Measurements from ENCODE around the gene SCIMP.
"Not testable (repeated sequence)": the region's sequence is repeated elsewhere in the genome, so short reads cannot be mapped to it uniquely, and the experiment has no call there.

Gene SCIMP

DNA sequence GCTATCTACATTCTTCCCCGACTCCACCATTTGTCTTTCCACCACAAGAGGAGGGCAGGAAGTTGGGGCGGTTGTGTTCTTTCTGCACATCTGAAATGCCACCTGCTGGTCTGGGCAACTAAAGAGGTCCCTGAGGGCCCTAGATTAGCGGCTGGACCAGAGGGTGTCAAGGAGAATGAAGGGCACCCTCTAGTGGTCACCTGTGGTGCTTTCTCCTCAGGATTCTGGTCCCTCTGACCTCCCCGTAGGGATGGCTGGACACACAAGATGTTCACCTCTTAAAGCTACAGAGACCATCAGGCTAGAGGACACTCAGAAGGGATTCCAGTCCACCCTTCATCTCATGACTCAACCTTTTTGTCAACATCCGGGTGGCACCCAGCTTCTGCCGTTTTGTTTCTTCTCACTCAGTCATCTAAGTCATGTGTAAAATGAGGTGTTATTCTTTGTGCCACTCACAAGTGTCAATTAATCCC lies 2.9 kb upstream of the SCIMP start:
- DNase-seq (ENCODE audit: low read depth) = peak; percentile 33

- DNase-seq (ENCODE audit: low read depth) = no peak
Observed at GRCh38 chr17:5236938-5237540, 2.4 kb upstream of the SCIMP start.

DNA sequence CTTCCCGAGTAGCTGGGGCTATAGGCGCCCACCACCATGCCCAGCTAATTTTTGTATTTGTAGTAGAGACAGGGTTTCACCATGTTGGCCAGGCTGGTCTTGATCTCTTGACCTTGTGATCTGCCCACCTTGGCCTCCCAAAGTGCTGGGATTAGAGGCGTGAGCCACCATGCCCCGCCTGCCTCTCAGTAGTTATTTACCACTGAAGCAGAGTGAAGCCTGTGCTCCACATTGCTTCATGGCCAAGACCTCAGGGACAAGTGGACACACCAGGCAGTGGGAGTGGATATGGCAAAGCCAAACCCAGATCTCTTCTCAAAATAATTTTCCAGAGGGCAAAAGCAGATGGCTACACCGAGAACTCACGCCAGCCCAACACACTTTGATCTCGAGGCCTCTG lies 1.2 kb downstream of the SCIMP start:
- not testable (repeated sequence) for DNase-seq (ENCODE audit: low read depth)

GRCh38 chr17:5226940-5227878 lies 7.5 kb downstream of the SCIMP start:
- no peak for DNase-seq (ENCODE audit: low read depth)

DNA sequence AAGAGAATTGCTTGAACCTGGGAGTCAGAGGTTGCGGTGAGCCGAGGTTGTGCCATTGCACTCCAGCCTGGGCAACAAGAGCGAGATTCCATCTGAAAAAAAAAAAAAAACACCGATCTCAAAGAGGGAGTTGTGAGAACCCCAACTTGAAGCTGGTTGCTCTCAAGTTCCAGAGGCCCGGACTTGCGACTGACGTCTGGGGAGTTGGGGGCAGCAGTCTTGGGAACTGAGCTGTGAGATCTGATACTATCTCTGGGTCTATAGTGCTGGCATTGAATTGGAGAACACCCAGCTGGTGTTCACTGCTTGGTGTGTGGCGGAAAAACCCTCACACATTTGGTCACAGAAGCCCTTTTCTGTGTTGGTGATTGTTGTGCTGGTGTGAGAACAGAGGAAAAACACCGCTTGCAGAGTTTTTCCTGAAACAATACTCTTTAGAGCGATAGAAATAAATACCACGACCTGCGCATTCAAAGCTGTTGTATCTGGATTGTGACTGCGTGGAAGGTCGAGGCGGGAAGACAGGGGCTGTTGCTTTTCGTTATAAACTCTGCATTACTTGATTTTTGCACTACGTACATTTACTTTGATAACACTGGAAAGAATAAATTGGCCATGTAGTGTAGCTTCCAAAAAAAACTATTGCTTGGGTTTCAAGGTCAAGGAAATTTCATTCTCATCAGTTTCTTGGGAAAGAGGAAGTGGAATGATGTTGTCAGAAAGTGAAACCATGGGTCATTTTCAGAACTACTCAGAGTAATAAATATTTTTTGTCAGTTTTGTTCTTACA lies 8.8 kb downstream of the SCIMP start:
- DNase-seq (ENCODE audit: low read depth) = no peak

- not testable (repeated sequence) for DNase-seq (ENCODE audit: low read depth)
Observed at GRCh38 chr17:5221912-5222311, 12.7 kb downstream of the SCIMP start.

GRCh38 chr17:5220074-5220473 lies 14.6 kb downstream of the SCIMP start:
- DNase-seq (ENCODE audit: low read depth) = no peak

GRCh38 chr17:5219536-5219935 lies 15.1 kb downstream of the SCIMP start:
- DNase-seq (ENCODE audit: low read depth) = no peak

- DNase-seq (ENCODE audit: low read depth) = not testable (repeated sequence)
Observed at GRCh38 chr17:5217562-5217961, 17.1 kb downstream of the SCIMP start.

DNA sequence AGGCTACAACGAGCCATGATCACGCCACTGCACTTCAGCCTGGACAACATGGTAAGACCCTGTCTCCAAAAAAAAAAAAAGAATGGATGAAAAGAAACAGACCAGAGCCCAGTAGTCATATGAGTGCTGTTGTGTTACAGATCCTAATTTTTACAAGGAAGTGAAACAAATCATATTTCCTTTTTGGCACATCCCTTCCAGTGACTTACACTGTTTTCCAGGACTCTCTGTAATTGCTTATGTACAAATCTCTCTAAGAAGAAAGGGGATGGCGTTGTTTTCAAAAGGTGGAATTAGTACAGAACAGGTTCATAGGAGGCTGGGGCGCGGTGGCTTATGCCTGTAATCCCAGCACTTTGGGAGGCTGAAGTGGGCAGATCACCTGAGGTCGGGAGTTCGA lies 23.2 kb downstream of the SCIMP start:
- no peak for DNase-seq (ENCODE audit: low read depth)

DNA sequence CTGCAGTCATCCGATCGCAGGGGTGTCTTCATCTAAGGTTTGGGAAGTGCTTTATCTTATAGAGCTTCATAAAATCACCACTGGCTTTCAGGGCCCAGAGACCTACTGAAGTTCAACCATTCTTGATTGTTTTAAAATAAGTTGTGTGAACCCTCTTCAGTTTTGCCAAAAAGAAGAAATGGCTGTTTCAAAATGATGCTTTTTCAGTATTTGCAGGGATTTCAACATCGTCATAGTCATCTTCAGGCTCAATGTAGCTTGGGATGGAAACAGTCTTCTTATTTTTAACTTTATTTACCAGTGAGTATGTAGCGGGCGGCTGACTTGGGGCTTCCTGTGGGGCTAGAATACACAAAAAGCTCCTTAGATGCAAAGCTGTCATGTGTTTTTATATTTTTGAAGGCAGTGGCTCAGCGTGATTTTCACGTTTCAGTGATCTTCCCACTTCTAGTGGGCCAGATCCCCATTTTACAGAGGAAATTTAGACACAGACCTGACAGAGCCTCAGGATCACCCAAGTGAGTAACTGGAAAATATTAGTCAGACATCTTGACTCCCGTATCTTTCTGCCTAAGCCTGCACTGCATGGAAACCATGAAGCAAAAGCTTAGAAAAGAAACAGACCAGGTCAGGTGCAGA lies 23.9 kb downstream of the SCIMP start:
- DNase-seq (ENCODE audit: low read depth) = no peak

DNA sequence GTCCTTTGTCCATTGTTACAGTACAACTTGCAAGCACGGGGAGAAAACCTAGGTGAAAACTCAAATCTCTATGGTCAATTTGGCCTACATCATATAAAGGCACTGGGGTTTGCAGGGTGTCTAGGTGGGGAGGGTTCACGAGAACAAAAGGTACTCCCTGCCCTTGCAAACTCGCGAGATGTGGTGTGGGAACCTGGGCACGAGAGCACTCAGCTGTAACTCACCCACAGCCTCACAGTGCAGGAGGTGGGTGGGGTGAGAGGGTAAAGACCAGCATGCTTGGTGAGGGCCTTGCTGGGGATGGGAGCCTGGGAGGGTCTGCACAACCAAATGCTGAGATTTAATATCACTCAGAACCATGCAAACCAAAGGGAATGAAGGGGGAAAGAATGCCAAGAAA lies 24.6 kb downstream of the SCIMP start:
- no peak for DNase-seq (ENCODE audit: low read depth)

DNA sequence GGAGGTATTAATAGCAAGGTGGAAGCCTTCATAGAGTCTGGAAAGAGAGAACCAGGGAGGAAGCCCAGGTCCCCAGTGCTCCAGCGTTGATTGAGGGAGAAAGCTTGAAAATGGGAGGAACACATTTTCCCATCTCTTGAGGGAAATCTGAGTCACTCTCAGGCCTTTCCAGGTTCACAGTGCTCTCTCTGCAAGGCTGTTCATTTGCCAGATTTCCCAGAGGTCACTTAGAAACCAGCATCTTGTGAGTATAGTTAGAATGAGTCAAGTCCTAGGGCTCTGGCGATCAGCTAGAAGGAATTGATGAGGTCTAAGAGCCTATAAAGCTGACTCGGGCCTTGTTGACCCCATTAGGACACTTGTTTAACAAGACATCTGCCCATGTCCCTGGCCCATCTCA lies 25.3 kb downstream of the SCIMP start:
- DNase-seq (ENCODE audit: low read depth) = no peak

GRCh38 chr17:5203908-5204294 lies 30.8 kb downstream of the SCIMP start:
- peak; percentile 17 for DNase-seq (ENCODE audit: low read depth)

DNA sequence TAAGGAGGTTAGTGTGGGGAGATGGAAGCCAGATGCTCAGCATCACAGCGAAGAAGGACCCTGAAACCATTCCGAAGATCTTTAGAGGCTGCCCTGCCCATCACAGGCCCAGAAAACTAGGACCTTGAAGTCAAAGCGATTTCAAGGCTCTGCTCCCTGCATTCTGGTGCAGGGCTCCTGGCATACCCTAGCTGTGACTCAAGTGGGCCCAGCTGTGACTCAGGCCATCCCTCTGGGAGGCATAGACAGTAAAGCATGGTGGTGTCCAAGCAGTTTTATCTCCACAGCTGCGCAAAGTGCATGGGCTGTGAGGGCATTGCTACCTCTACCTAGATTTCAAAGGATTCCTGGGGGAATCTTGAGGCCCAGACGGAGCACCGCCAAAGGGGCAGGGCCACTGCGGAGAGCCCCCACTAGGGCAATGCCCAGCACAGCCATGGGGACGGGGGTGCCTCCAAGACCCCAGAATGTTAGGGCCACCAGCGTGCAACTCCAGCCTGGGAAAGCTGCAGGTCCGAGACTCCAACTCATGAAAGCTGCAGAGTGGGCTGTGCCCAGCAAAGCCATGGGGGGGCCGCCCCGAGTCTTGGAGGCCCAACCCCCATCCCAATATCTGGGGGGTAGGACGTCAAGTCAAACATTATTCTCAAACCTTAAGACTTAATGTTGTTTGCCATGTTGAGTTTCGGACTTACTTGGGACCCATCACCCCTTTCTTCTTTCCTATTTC lies 31.3 kb downstream of the SCIMP start:
- DNase-seq (ENCODE audit: low read depth) = no peak

DNA sequence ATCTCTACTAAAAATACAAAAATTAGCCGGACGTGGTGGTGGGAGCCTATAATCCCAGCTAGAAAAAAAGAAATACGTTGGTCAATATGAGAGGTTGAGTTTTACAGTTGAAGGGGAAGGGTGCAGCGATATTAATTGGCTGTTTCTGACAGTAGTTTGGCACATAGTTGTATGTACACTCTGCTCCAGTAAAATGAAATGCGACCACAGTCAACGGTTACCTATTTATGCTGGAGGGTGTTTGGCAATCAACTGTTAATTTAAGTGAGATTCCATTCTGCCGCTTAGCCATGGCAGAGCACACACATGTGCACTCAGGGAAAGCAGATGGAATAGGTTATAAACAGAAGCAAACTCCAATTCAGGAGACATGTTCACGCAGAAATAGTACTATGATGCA lies 33.6 kb downstream of the SCIMP start:
- DNase-seq (ENCODE audit: low read depth) = no peak

GRCh38 chr17:5200360-5200759 lies 34.3 kb downstream of the SCIMP start:
- DNase-seq (ENCODE audit: low read depth) = no peak

DNA sequence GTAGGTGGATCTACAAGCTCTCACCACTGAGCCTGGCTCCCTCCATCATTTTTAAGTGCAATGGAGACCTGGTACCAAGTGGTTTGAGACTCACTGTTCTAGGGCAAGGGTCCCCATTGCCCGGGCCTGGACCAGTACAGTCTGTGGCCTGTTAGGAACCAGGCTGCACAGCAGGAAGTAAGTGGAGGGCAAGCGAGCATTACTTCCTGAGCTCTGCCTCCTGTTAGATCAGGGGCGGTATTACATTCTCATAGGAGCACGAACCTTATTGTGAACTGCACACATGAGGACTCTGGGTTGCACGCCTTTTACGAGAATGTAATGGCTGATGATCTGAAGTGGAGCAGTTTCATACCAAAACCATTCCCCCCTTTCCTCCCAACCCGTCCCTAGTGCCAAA lies 36.2 kb downstream of the SCIMP start:
- DNase-seq (ENCODE audit: low read depth) = no peak

DNA sequence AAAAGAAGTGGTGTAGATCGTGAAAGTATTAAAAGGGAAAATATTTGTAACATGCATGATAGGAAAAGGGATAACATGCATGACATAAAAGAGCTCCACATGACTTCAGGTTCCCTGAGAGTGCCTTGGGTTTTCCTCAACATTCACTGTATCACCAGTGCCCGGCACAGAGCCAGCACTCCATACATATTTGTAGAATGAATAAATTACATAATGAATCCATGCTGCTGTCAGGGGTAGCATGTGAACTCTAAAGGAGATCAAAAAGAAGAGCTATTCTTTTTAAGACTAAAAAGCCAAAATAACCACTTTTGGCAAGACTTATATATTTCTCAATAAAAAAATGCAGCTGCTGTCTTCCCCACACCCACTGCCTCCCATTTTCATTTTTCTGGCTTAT lies 40.3 kb downstream of the SCIMP start:
- DNase-seq (ENCODE audit: low read depth) = no peak

- peak; percentile 93 for DNase-seq (ENCODE audit: low read depth)
Observed at GRCh38 chr17:5191541-5192417, 42.9 kb downstream of the SCIMP start, which contains the start of gene ZNF594. Gene ZNF594, minus strand, starts transcription at chr17:5191868. Its CDS starts 7,612 bp downstream, at chr17:5184256.

All from fibroblast of the conjunctiva (primary cell).